Endothelial cell (in vitro differentiated cells): ENCODE data around the gene ATP13A3. TPM values are rescaled to one million over a fixed set of nuclear protein-coding genes. Genes with fewer than 3 reads are reported as not detected.
"Not testable (repeated sequence)": the region's sequence is repeated elsewhere in the genome, so short reads cannot be mapped to it uniquely, and the experiment has no call there.

ENCODE experiments used
- DNase-seq: peaks from one replicate; pipeline ENCODE4 v3.0.0; 2021; ENCODE audit warnings: low spot score
- H3K27ac Mint-ChIP-seq: one replicate; pipeline ENCODE4 v1.8.0; 2021; ENCODE audit warnings: mixed read lengths, inconsistent platforms; ENCODE audit not compliant: unreplicated experiment
- H3K27me3 Mint-ChIP-seq: one replicate; pipeline ENCODE4 v1.8.0; 2021; ENCODE audit warnings: mild to moderate bottlenecking, moderate library complexity, mixed read lengths, inconsistent platforms; ENCODE audit not compliant: unreplicated experiment
- H3K36me3 Mint-ChIP-seq: one replicate; pipeline ENCODE4 v1.8.0; 2021; ENCODE audit warnings: mild to moderate bottlenecking, low read depth, mixed read lengths, inconsistent platforms; ENCODE audit not compliant: unreplicated experiment
- H3K4me1 Mint-ChIP-seq: one replicate; pipeline ENCODE4 v1.8.0; 2021; ENCODE audit warnings: mild to moderate bottlenecking, mixed read lengths, inconsistent platforms; ENCODE audit not compliant: unreplicated experiment
- H3K4me3 Mint-ChIP-seq: one replicate; pipeline ENCODE4 v1.8.0; 2021; ENCODE audit warnings: mild to moderate bottlenecking, mixed read lengths, inconsistent platforms; ENCODE audit not compliant: unreplicated experiment
- H3K9me3 Mint-ChIP-seq: one replicate; pipeline ENCODE4 v1.8.0; 2021; ENCODE audit warnings: mixed read lengths, inconsistent platforms; ENCODE audit not compliant: unreplicated experiment
- total RNA-seq: library from RNA; stranded (reverse); fragmentation: NEBNext Ultra II Directional; extraction: Animal tissue kit (Norgen Biotek cat#: 25700); gene quantifications from one replicate; pipeline ENCODE4 v1.2.1, GENCODE V29; 2021; ENCODE audit not compliant: unreplicated experiment
- TF ChIP-seq, protein P1 (sequence below): fragments of 200-600 bp; sonication (generic); IDR thresholded peaks from one replicate; pipeline ENCODE4 v1.5.0; 2021; ENCODE audit warnings: antibody characterized with exemption; ENCODE audit not compliant: unreplicated experiment

The ATP13A3 gene
- total RNA-seq, 1 donor from 2014 or later, result 32.1 TPM

DNA sequence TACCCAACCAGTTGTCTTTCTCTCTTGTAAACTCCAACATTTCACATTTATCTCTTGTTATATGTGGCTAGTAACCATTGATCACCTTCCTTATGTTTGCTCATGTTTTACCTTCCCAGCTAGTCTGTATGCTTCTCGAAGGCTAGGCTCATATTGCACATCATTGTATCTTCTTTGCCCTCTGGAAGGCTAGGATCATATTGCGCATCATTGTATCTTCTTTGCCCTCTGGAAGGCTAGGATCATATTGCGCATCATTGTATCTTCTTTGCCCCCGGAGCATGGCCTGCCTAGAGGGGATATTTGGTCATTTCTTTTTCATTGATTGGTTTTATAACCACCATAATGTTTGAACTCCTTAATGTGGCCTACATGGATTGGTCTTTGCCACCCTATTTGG lies 39.4 kb upstream of the ATP13A3 start:
- no peaks in the 10 kb centered on the region for H3K4me1 Mint-ChIP-seq
- no peaks in the 10 kb centered on the region for H3K9me3 Mint-ChIP-seq
- H3K4me3 Mint-ChIP-seq, result no peak overlapping the region
- H3K36me3 Mint-ChIP-seq, result peaks cover 3% of the 10 kb centered on the region
- H3K27ac Mint-ChIP-seq, result no peak overlapping the region
- DNase-seq, result no peak
- TF ChIP-seq, protein P1, sequence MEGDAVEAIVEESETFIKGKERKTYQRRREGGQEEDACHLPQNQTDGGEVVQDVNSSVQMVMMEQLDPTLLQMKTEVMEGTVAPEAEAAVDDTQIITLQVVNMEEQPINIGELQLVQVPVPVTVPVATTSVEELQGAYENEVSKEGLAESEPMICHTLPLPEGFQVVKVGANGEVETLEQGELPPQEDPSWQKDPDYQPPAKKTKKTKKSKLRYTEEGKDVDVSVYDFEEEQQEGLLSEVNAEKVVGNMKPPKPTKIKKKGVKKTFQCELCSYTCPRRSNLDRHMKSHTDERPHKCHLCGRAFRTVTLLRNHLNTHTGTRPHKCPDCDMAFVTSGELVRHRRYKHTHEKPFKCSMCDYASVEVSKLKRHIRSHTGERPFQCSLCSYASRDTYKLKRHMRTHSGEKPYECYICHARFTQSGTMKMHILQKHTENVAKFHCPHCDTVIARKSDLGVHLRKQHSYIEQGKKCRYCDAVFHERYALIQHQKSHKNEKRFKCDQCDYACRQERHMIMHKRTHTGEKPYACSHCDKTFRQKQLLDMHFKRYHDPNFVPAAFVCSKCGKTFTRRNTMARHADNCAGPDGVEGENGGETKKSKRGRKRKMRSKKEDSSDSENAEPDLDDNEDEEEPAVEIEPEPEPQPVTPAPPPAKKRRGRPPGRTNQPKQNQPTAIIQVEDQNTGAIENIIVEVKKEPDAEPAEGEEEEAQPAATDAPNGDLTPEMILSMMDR, result no peak
- no peaks in the 10 kb centered on the region for H3K27me3 Mint-ChIP-seq

DNA sequence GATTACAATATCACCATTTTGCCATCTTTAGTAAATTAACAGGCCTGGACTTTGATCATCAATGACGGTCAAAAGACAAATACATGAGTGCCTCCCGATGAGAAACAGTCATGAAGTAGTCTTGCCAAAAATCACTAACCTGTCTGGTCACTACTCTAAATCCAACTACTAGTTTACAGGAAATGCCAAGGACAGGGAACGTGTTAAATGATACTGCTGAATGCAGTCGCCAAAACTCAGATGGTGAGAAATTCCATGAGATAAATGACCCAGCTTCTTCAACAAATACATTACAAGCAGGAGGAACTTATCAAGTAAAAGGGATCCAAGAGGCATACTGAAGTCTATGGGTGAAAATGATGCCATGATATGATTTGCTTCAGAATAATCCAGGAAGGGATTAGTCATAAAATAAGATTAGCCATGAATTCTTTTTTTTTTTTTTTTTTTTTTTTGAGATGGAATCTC lies 35.8 kb upstream of the ATP13A3 start:
- Mint-ChIP-seq H3K9me3 (no peaks in the 10 kb centered on the region), H3K27ac (no peak overlapping the region), H3K4me3 (no peak overlapping the region), H3K27me3 (peaks cover 2% of the 10 kb centered on the region), H3K36me3 (peaks cover 3% of the 10 kb centered on the region), H3K4me1 (no peaks in the 10 kb centered on the region)
- DNase-seq, result no peak
- TF ChIP-seq, protein P1, result no peak

DNA sequence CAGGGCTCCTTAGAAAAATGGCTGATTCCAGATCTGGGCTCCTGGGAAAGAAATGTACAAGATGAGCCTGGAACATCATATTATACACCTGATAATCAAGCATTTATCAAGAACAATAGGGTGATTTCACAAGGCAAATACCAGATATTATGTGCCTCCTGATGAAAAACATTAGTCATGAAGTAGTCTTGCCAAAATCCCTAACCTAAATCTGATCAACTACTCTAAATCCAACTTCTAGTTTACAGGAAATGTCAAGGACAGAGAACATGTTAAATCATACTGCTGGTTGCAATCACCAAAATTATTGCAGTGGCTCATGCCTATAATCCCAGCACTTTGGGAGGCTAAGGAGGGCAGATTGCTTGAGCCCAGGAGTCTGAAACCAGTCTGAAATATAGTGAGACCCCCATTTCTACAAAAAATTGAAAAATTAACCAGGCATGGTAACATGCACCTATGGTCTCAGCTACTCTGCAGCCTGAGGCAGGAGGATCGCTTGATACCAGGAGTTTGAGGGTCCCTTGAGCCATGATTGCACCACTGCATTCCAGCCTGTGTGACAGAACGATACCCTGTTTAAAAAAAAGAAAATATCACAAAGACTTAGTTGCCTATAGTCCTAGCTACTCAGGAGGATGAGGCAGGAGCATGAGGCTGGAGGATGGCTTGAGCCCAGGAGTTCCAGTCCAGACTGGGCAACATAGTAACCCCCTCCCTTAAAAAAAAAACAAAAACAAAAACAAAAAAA lies 34.9 kb upstream of the ATP13A3 start:
- Mint-ChIP-seq H3K36me3 (no peaks in the 10 kb centered on the region), H3K4me1 (no peaks in the 10 kb centered on the region), H3K27me3 (peaks cover 2% of the 10 kb centered on the region), H3K4me3 (no peak overlapping the region), H3K27ac (no peak overlapping the region), H3K9me3 (no peaks in the 10 kb centered on the region)
- no peak for DNase-seq
- TF ChIP-seq, protein P1, result no peak

DNA sequence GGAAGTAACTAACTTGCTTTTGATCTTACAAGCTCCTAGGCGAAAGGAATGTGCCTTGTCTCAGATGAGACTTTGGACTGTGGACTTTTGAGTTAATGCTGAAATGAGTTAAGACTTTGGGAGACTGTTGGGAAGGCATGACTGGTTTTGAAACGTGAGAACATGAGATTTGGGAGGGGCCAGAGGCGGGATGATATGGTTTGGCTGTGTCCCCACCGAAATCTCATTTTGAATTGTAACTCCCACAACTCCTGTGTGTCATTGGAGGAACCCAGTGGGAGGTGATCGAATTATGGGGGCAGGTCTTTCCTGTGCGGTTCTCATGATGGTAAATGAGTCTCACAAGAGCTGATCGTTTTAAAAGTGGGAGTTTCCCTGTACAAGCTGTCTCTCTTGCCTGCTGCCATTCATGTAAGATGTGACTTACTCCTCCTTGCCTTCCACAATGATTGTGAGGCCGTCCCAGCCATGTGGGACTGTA lies 33.9 kb upstream of the ATP13A3 start:
- not testable (repeated sequence) for H3K27ac Mint-ChIP-seq, H3K4me1 Mint-ChIP-seq, H3K27me3 Mint-ChIP-seq, DNase-seq, H3K9me3 Mint-ChIP-seq, H3K36me3 Mint-ChIP-seq, H3K4me3 Mint-ChIP-seq

DNA sequence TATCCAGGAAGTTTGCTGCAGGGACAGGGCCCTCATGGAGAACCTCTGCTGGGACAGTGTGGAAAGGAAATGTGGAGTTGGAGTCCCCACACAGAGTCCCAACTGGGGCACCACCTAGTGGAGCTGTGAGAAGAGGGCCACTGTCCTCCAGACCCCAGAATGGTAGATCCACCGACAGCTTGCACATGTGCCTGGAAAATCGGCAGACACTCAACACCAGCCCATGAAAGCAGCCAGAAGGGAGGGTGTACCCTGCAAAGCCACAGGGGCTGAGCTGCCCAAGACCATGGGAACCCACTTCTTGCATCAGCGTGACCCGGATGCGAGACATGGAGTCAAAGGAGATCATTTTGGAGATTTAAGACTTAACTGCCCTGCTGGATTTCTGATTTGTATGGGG lies 33.4 kb upstream of the ATP13A3 start:
- H3K9me3 Mint-ChIP-seq, H3K27ac Mint-ChIP-seq, DNase-seq, H3K4me1 Mint-ChIP-seq, H3K4me3 Mint-ChIP-seq, H3K36me3 Mint-ChIP-seq, H3K27me3 Mint-ChIP-seq: not testable (repeated sequence)

DNA sequence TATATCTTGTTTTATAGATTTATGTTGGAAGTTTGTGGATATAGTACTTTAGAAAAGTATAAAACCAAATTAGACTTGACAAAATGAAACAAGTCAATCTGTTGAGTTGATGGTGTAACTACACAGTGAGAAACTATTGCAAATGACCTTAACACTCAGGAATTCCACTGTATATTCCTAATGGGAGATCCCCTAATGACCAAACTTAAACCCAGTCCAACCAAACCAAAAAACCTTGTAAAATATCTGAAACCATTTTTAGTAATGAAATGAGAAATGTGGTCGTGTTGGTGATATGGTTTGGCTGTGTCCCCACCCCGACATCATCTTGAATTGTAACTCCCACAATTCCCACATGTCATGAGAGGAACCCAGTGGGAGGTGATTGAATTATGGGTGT lies 31.9 kb upstream of the ATP13A3 start:
- DNase-seq, result no peak
- peaks cover 2% of the 10 kb centered on the region for H3K27me3 Mint-ChIP-seq
- H3K4me3 Mint-ChIP-seq, result no peak overlapping the region
- no peaks in the 10 kb centered on the region for H3K4me1 Mint-ChIP-seq
- TF ChIP-seq, protein P1, result no peak
- no peak overlapping the region for H3K27ac Mint-ChIP-seq
- no peaks in the 10 kb centered on the region for H3K36me3 Mint-ChIP-seq
- H3K9me3 Mint-ChIP-seq, result no peaks in the 10 kb centered on the region
